ENCODE results near the gene OLFML1. TPM values are rescaled to one million over a fixed set of nuclear protein-coding genes. Genes with fewer than 3 reads are reported as not detected.

The OLFML1 gene
- total RNA-seq, 1 donor from 2014 or later: 10.7 TPM

- no peaks in the 10 kb centered on the region for H3K4me1 ChIP-seq
- DNase-seq (ENCODE audit: low spot score in 2 of 2): no peak
- no peaks in the 10 kb centered on the region for H3K36me3 ChIP-seq
- no peaks in the 10 kb centered on the region for H3K9me3 ChIP-seq
- no peaks in the 10 kb centered on the region for H3K27me3 ChIP-seq
- intact Hi-C loops (cut with DNase I): no loop called here
- TF ChIP-seq, protein P1, sequence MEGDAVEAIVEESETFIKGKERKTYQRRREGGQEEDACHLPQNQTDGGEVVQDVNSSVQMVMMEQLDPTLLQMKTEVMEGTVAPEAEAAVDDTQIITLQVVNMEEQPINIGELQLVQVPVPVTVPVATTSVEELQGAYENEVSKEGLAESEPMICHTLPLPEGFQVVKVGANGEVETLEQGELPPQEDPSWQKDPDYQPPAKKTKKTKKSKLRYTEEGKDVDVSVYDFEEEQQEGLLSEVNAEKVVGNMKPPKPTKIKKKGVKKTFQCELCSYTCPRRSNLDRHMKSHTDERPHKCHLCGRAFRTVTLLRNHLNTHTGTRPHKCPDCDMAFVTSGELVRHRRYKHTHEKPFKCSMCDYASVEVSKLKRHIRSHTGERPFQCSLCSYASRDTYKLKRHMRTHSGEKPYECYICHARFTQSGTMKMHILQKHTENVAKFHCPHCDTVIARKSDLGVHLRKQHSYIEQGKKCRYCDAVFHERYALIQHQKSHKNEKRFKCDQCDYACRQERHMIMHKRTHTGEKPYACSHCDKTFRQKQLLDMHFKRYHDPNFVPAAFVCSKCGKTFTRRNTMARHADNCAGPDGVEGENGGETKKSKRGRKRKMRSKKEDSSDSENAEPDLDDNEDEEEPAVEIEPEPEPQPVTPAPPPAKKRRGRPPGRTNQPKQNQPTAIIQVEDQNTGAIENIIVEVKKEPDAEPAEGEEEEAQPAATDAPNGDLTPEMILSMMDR (IDR thresholded peaks at IDR 0.05): no peak
- no peak overlapping the region for H3K27ac ChIP-seq
- H3K4me3 ChIP-seq: no peak overlapping the region
Measured at GRCh38 chr11:7536100-7536499, 50.8 kb downstream of the OLFML1 start.

GRCh38 chr11:7537265-7537664 lies 52.0 kb downstream of the OLFML1 start:
- TF ChIP-seq, protein P1 (IDR thresholded peaks at IDR 0.05): no peak
- Histone ChIP-seq H3K36me3 (no peaks in the 10 kb centered on the region), H3K9me3 (no peaks in the 10 kb centered on the region), H3K4me1 (no peaks in the 10 kb centered on the region), H3K4me3 (no peak overlapping the region), H3K27ac (no peak overlapping the region), H3K27me3 (no peaks in the 10 kb centered on the region)
- intact Hi-C loops (cut with DNase I): no loop called here
- no peak for DNase-seq (ENCODE audit: low spot score in 2 of 2)

GRCh38 chr11:7538031-7538430 lies 52.7 kb downstream of the OLFML1 start:
- H3K9me3 ChIP-seq: no peaks in the 10 kb centered on the region
- no peak overlapping the region for H3K27ac ChIP-seq
- H3K4me3 ChIP-seq: no peak overlapping the region
- DNase-seq (ENCODE audit: low spot score in 2 of 2): no peak
- TF ChIP-seq, protein P1 (IDR thresholded peaks at IDR 0.05): no peak
- intact Hi-C loops (cut with DNase I): no loop called here
- no peaks in the 10 kb centered on the region for H3K4me1 ChIP-seq
- no peaks in the 10 kb centered on the region for H3K36me3 ChIP-seq
- no peaks in the 10 kb centered on the region for H3K27me3 ChIP-seq

DNA sequence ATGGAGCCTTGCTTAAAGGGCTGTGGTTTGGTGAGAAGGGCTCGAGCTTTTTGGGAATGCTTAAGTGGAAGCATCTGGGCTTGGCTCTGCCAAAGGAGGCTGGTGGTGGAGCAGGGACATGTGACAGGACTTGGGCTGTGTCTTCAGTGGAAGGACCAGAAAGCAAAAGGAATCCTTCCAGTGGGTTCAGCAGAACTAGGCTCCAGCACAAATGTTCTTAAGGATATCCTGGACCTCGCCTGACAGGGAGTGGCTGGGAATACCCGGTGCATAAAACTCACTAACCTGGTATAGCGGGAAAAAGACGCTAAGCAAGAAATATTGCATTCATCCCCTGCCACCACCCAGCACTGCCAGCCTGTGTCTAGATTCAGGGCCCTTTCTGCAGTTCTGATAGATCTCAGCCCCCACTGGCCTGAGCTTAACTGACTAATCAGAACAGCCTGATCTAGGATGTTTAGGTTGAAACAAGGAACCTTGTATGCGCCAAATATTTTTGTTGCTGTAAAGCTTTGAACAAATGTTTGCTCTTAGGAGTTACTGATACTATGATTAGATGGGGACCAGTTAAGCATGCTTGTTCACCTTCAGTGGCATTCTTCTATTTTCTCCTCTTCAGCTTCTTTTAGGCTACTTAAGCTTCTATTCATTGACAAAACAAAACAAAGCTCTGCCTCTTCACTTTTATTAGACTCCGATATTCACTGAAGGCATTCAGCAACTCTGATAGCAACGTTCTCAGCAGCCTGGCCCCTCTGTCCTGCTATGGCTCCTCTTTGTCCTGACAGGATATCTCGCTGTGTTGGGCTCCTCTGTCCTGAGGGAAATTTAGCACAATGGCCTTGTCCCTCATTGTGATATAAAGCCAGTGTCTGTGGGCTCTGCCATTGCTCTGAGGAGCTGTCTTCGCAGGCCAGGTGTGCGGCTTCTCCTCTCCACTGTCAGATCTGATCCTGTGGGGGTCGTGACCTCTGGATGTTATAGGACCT lies 53.5 kb downstream of the OLFML1 start:
- H3K9me3 ChIP-seq: no peaks in the 10 kb centered on the region
- TF ChIP-seq, protein P1 (IDR thresholded peaks at IDR 0.05): no peak
- no peak for DNase-seq (ENCODE audit: low spot score in 2 of 2)
- no peaks in the 10 kb centered on the region for H3K36me3 ChIP-seq
- H3K27me3 ChIP-seq: no peaks in the 10 kb centered on the region
- H3K27ac ChIP-seq: no peak overlapping the region
- intact Hi-C loops (cut with DNase I): no loop called here
- H3K4me1 ChIP-seq: no peaks in the 10 kb centered on the region
- no peak overlapping the region for H3K4me3 ChIP-seq

DNA sequence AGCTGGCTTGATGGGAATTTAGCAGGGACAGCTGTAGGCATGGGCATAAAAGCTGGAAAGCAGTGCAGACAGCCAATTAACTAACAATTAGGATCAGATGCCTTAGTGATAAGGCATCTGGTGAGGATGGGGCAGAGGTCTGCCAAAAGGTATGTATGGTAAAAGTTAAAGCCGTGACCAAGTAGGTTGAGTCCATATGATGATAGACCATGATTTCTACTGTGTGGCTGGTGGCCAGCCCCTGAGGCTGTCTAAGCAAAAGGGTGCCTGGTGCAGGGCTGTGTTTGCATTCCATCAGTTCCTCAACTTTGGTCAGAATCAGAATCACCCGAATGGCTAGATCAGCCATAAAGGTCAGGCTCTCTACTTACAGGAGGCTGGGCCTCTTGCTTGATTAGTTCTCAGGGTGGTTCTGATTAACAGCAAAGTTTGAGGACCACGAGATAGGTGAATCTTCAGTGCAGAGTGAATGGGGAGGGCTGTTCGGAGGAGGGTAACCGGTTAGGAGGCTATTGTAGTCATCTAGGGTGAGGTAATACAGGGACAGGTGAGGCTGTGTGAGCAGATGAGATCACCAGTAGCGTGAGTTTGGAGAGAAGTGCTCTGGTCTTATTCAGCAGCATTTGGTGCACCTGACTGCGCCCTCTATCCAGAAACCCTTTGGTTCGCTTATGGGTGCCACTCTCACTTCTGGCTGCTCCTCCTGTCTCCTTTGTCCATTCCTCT lies 55.7 kb downstream of the OLFML1 start:
- H3K4me1 ChIP-seq: no peaks in the 10 kb centered on the region
- no peaks in the 10 kb centered on the region for H3K27me3 ChIP-seq
- TF ChIP-seq, protein P1 (IDR thresholded peaks at IDR 0.05): no peak
- H3K4me3 ChIP-seq: no peak overlapping the region
- intact Hi-C loops (cut with DNase I): no loop called here
- no peak for DNase-seq (ENCODE audit: low spot score in 2 of 2)
- no peaks in the 10 kb centered on the region for H3K36me3 ChIP-seq
- H3K9me3 ChIP-seq: no peaks in the 10 kb centered on the region
- H3K27ac ChIP-seq: no peak overlapping the region
